HepG2 (cell line): Measurements from ENCODE around the gene PTCD2. TPM values are rescaled to one million over a fixed set of nuclear protein-coding genes. Genes with fewer than 3 reads are reported as not detected.

Source experiments
- ATAC-seq: fragments of 200-7000 bp; cut with Tn5 transposase; 3 replicates; pipeline ENCODE4 v1.9.1; 2020; ENCODE audit warnings: mild to moderate bottlenecking, moderate library complexity
- BruUV-seq: library from RNA; stranded (reverse); fragments of 400-500 nt; replicated peaks from 2 replicates; lab custom pipeline; 2021; lab: Mats Ljungman, UMichigan
- CTCF ChIA-PET: fragments of 300-600 bp; formaldehyde crosslinking; extraction: SDS; loops from one replicate; lab custom pipeline; 2021; ENCODE audit warnings: low total read pairs, inconsistent platforms, low intra/inter-chr PET ratio; lab: Yijun Ruan, JAX
- POLR2A ChIA-PET: fragments of 350-600 bp; sonication (Branson Sonifier 250); formaldehyde crosslinking; loops from one replicate; lab custom pipeline; 2020; ENCODE audit warnings: antibody characterized with exemption, inconsistent platforms; lab: Yijun Ruan, JAX
- DNase-seq: peaks from one replicate; pipeline ENCODE4 v3.0.0-alpha.2; 2015; ENCODE audit warnings: low spot score
- FAIRE-seq: peaks from 3 replicates; lab custom pipeline; 2011; peaks lifted over from hg19 to GRCh38; lab: Jason Lieb, UNC
- H2AFZ ChIP-seq: one replicate; pipeline ENCODE4 v1.6.1; 2011; ENCODE audit warnings: low read length, inconsistent platforms
- H3K27ac ChIP-seq: fragments of 300-600 bp; 3 replicates; pipeline ENCODE4 v1.8.0; 2011; ENCODE audit warnings: mixed run types, mild to moderate bottlenecking, mixed read lengths, low read length, inconsistent platforms; ENCODE audit not compliant: insufficient read depth; ENCODE audit errors: extremely low read length
- H3K27me3 ChIP-seq, 2 experiments: fragments of 200-600 bp in 1 of 2; 2 replicates in 1 of 2; 3 replicates in 1 of 2; pipeline versions ENCODE4 v1.6.0 to v1.8.0; 2011; ENCODE audit warnings: low read length in 2 of 2, mild to moderate bottlenecking in 2 of 2, moderate library complexity in 2 of 2, inconsistent platforms in 1 of 2; ENCODE audit not compliant: insufficient read depth in 2 of 2, control insufficient read depth in 1 of 2
- H3K36me3 ChIP-seq, 2 experiments: fragments of 200-600 bp in 1 of 2; replicated peaks in 1 of 2; 2 replicates in 1 of 2; 3 replicates in 1 of 2; pipeline versions ENCODE4 v1.5.1 to v1.8.0; 2011; ENCODE audit warnings: low read length in 2 of 2, inconsistent platforms in 1 of 2; ENCODE audit not compliant: insufficient read depth in 2 of 2, control insufficient read depth in 1 of 2
- H3K4me1 ChIP-seq: 2 replicates; pipeline ENCODE4 v1.5.1; 2012; ENCODE audit warnings: low read length, inconsistent platforms; ENCODE audit not compliant: insufficient read depth
- H3K4me2 ChIP-seq: 2 replicates; pipeline ENCODE4 v1.6.0; 2011; ENCODE audit warnings: low read depth, low read length, inconsistent platforms
- H3K4me3 ChIP-seq, 3 experiments: fragments of 200-600 bp in 1 of 3; sonication (generic), shearing (Covaris generic) in 1 of 3; replicated peaks in 1 of 3; 2 replicates each; pipeline ENCODE4 v1.5.1; 2011 to 2016; ENCODE audit warnings: low read length in 3 of 3, inconsistent platforms in 2 of 3, low read depth in 2 of 3, mild to moderate bottlenecking in 2 of 3, control low read depth in 1 of 3, mixed read lengths in 1 of 3; ENCODE audit not compliant: insufficient read depth in 1 of 3
- H3K79me2 ChIP-seq: one replicate; pipeline ENCODE4 v1.6.1; 2011; ENCODE audit warnings: low read length, inconsistent platforms; ENCODE audit not compliant: insufficient read depth
- H3K9ac ChIP-seq: 2 replicates; pipeline ENCODE4 v1.6.0; 2011; ENCODE audit warnings: mild to moderate bottlenecking, low read depth, low read length, inconsistent platforms; ENCODE audit not compliant: insufficient read depth
- H3K9me3 ChIP-seq: 2 replicates; pipeline ENCODE4 v1.5.1; 2012; ENCODE audit warnings: mild to moderate bottlenecking, low read length
- H4K20me1 ChIP-seq: 2 replicates; pipeline ENCODE4 v1.6.0; 2011; ENCODE audit warnings: inconsistent platforms, mild to moderate bottlenecking, low read length, moderate library complexity; ENCODE audit not compliant: insufficient read depth
- FOSL2 ChIP-seq: sonication (generic); formaldehyde crosslinking; IDR thresholded peaks from 2 replicates; pipeline ENCODE4 v1.4.0; 2020; ENCODE audit warnings: missing genetic modification reagents
- IRX3 ChIP-seq: sonication (generic); formaldehyde crosslinking; IDR thresholded peaks from 2 replicates; pipeline ENCODE4 v1.8.1; 2023; ENCODE audit warnings: mild to moderate bottlenecking, low read depth, missing genetic modification reagents, borderline replicate concordance
- NFIC ChIP-seq: IDR thresholded peaks from 2 replicates; pipeline ENCODE4 v1.6.1; 2012; ENCODE audit warnings: mild to moderate bottlenecking, low read length, inconsistent platforms
- NR1H2 ChIP-seq: sonication (generic); formaldehyde crosslinking; IDR thresholded peaks from 2 replicates; pipeline ENCODE4 v1.8.1; 2022; ENCODE audit warnings: low read depth, missing genetic modification reagents, borderline replicate concordance
- NRL ChIP-seq: sonication (generic); formaldehyde crosslinking; IDR thresholded peaks from 2 replicates; pipeline ENCODE4 v1.5.0; 2020; ENCODE audit warnings: missing genetic modification reagents, mild to moderate bottlenecking, moderate library complexity, borderline replicate concordance
- RAD51 ChIP-seq: fragments of 450-650 bp; IDR thresholded peaks from 2 replicates; pipeline ENCODE4 v1.6.1; 2016; ENCODE audit warnings: borderline replicate concordance
- SUZ12 ChIP-seq: fragments of 150-350 bp; IDR thresholded peaks from 2 replicates; pipeline ENCODE4 v1.6.1; 2014; ENCODE audit warnings: low read depth, low read length
- ZNF121 ChIP-seq: sonication (generic); formaldehyde crosslinking; IDR thresholded peaks from 2 replicates; pipeline ENCODE4 v1.5.0; 2020; ENCODE audit warnings: mild to moderate bottlenecking, missing genetic modification reagents
- ZNF224 ChIP-seq: sonication (generic); formaldehyde crosslinking; IDR thresholded peaks from 2 replicates; pipeline ENCODE4 v1.5.0; 2020; ENCODE audit warnings: mild to moderate bottlenecking, missing genetic modification reagents
- ZNF44 ChIP-seq: sonication (generic); formaldehyde crosslinking; IDR thresholded peaks from 2 replicates; pipeline ENCODE4 v1.5.1; 2020; ENCODE audit warnings: mild to moderate bottlenecking, missing genetic modification reagents
- ZSCAN29 ChIP-seq: sonication (generic); formaldehyde crosslinking; conservative IDR thresholded peaks from 2 replicates; pipeline ENCODE4 v1.4.0; 2020; ENCODE audit warnings: mild to moderate bottlenecking, missing genetic modification reagents
- WGBS: methylation state at CpG from one replicate; pipeline ENCODE4 v1.1.6; 2017; ENCODE audit warnings: low lambda C conversion rate; 5-methylcytosine and 5-hydroxymethylcytosine counted together
- in situ Hi-C: cut with HindIII; loops from 2 replicates; pipeline ENCODE4 v1.10.0; 2017; ENCODE audit warnings: low pct_unique_long_range_greater_than_20kb; ENCODE audit not compliant: extremely low pct_ligation_motif_present
- intact Hi-C: fragments of 100-400 bp; cut with micrococcal nuclease; formaldehyde crosslinking; loops from one replicate; pipeline ENCODE4 v1.10.0; 2022; ENCODE audit not compliant: unreplicated experiment
- polyA plus RNA-seq, 8 experiments: library from polyadenylated mRNA; depleted of rRNA in 3 of 8; stranded (reverse) in 7 of 8; unstranded in 1 of 8; fragments of >200 nt; fragmentation: Illumina TruSeq in 4 of 8; extraction: Trizol in 4 of 8; gene quantifications; 2 replicates each; pipeline versions ENCODE4 v1.2.1 to v1.2.3, GENCODE V29; 2011 to 2016; ENCODE audit warnings: low read depth in 4 of 8, missing spikeins in 1 of 8, mixed read lengths in 1 of 8; ENCODE audit not compliant: insufficient read depth in 1 of 8
- total RNA-seq, 5 experiments: library from RNA; depleted of rRNA; stranded (reverse); fragments of >200 nt; fragmentation: Illumina TruSeq; extraction: Trizol; gene quantifications; 2 replicates each; pipeline ENCODE4 v1.2.3, GENCODE V29; 2016; ENCODE audit warnings: low read depth in 1 of 5
- TF ChIP-seq, protein P1 (sequence below): sonication (generic); formaldehyde crosslinking; IDR thresholded peaks from 2 replicates; pipeline ENCODE4 v1.8.0; 2022; ENCODE audit warnings: missing genetic modification reagents, low read depth, mild to moderate bottlenecking, borderline replicate concordance
- TF ChIP-seq, protein P2 (sequence below): sonication (generic); formaldehyde crosslinking; IDR thresholded peaks from 2 replicates; pipeline ENCODE4 v1.5.0; 2020; ENCODE audit warnings: mild to moderate bottlenecking, missing genetic modification reagents
- TF ChIP-seq, protein P3 (sequence below): sonication (generic); formaldehyde crosslinking; IDR thresholded peaks from 2 replicates; pipeline ENCODE4 v1.5.0; 2020; ENCODE audit warnings: missing genetic modification reagents, mild to moderate bottlenecking, borderline replicate concordance

Gene PTCD2
- total and polyA plus RNA-seq, 2 of the 13 experiments (the other 11 are each of a cell fraction or from before 2014, with no cell fraction given), result 5.3 to 6.4 TPM

DNA sequence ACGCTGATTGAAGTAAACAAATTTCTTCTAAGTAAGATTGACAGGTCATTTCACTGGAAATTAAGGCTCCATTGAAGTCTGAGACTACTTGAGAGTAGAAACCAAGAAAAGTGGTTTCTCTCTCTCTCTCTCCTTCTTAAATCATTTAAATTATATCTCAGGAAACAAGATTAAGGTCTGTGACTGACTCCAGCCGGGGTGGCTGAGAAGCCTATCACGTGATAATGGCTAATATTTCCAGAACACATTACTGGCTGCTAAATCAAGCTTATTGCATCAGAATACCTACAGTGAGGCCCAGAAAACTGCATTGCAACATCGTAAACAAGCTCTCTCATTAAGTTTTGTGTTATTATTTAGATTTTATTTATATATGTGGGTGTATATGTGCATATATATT lies 88.4 kb downstream of the PTCD2 start:
- Histone ChIP-seq H3K27ac (no peak overlapping the region), H3K4me1 (no peaks in the 10 kb centered on the region), H3K27me3 (peaks cover 0 to 3% of the 10 kb centered on the region in 2 experiments; a peak in 1 of 5 replicates), H3K9me3 (no peaks in the 10 kb centered on the region), H3K79me2 (no peaks in the 10 kb centered on the region), H2AFZ (no peak overlapping the region), H3K4me2 (no peak overlapping the region), H3K4me3 (no peak overlapping the region), H3K9ac (no peak overlapping the region), H4K20me1 (no peaks in the 10 kb centered on the region), H3K36me3 (no peaks in the 10 kb centered on the region)
- TF ChIP-seq, protein P1, sequence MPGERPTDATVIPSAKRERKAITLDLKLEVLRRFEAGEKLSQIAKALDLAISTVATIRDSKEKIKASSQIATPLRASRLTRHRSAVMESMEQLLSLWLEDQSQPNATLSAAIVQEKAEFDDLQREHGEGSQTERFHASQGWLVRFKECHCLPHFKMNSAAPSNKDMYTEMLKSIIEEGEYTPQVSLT, result no peak
- peak; percentile 36; the same call in 1 of the 2 replicates for TF ChIP-seq RAD51
- no TSS peak for BruUV-seq
- in situ Hi-C loops (no loop called here), intact Hi-C loops (no loop called here)
- CTCF ChIA-PET, result no interaction called here
- WGBS, result 0% methylated on average over 4 of the region's 4 CpGs
- POLR2A ChIA-PET, result no interaction called here
- DNase-seq, result no peak
- no peak for ATAC-seq
- no peak for FAIRE-seq

DNA sequence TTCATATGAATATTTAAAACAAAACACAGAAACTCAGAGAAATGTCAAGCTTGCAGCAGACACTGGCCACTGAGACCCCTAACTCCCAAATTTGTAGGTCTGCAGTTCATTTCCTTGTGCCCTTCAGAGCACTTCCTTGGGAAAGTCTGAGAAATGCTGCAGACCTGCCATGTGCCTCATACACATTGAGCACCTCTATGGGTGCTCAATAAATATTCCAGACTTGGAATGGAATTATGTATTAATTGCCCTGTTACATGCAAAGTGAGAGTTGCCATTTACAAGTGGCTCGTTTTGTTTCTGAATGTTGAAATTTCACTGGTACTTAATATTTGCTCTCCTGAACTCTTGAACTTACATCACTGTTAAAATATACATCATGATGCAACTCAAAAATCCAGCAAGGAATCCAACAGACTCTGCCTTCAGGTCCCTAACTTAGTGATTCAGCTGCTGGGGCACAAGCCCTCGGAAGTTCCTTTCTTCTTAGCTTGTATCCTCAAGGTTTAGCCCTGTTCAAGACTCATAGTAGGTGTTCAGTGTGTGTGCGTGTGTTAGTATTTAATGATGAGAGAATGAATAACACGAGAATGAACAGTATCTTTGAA lies 90.6 kb downstream of the PTCD2 start:
- no peaks in the 10 kb centered on the region for H3K4me1 ChIP-seq
- WGBS, result 4% methylated on average over 4 of the region's 4 CpGs
- H3K9ac ChIP-seq, result no peak overlapping the region
- DNase-seq (no peak), FAIRE-seq (no peak), ATAC-seq (no peak)
- no peak overlapping the region for H2AFZ ChIP-seq
- intact Hi-C loops, result no loop called here
- no peak overlapping the region for H3K4me2 ChIP-seq
- H3K9me3 ChIP-seq, result no peaks in the 10 kb centered on the region
- H3K79me2 ChIP-seq, result no peaks in the 10 kb centered on the region
- ChIA-PET POLR2A (no interaction called here), CTCF (no interaction called here)
- no peak overlapping the region for H3K4me3 ChIP-seq
- no TSS peak for BruUV-seq
- no peak overlapping the region for H3K27ac ChIP-seq
- no peaks in the 10 kb centered on the region for H4K20me1 ChIP-seq
- no peaks in the 10 kb centered on the region for H3K36me3 ChIP-seq
- no peaks in the 10 kb centered on the region; a peak in 1 of 5 replicates for H3K27me3 ChIP-seq
- in situ Hi-C loops, result no loop called here
- TF ChIP-seq SUZ12 (no peak), ZNF224 (CRISPR knock-in tag) (no peak), NFIC (no peak), NRL (CRISPR knock-in tag) (no peak), IRX3 (CRISPR knock-in tag) (no peak), FOSL2 (no peak), ZSCAN29 (CRISPR knock-in tag) (no peak), NR1H2 (CRISPR knock-in tag) (no peak), ZNF121 (CRISPR knock-in tag) (no peak), ZNF44 (CRISPR knock-in tag) (no peak)
- TF ChIP-seq, protein P2, sequence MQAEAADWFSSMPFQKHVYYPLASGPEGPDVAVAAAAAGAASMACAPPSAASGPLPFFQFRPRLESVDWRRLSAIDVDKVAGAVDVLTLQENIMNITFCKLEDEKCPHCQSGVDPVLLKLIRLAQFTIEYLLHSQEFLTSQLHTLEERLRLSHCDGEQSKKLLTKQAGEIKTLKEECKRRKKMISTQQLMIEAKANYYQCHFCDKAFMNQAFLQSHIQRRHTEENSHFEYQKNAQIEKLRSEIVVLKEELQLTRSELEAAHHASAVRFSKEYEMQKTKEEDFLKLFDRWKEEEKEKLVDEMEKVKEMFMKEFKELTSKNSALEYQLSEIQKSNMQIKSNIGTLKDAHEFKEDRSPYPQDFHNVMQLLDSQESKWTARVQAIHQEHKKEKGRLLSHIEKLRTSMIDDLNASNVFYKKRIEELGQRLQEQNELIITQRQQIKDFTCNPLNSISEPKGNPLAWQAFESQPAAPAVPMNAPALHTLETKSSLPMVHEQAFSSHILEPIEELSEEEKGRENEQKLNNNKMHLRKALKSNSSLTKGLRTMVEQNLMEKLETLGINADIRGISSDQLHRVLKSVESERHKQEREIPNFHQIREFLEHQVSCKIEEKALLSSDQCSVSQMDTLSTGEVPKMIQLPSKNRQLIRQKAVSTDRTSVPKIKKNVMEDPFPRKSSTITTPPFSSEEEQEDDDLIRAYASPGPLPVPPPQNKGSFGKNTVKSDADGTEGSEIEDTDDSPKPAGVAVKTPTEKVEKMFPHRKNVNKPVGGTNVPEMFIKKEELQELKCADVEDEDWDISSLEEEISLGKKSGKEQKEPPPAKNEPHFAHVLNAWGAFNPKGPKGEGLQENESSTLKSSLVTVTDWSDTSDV (CRISPR knock-in tag), result no peak
- TF ChIP-seq, protein P3, sequence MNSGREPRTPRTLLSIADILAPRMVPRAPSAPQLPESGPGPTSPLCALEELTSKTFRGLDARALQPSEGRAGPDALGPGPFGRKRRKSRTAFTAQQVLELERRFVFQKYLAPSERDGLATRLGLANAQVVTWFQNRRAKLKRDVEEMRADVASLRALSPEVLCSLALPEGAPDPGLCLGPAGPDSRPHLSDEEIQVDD (CRISPR knock-in tag), result no peak
